ENCODE results near the gene MTARC2.

DNA sequence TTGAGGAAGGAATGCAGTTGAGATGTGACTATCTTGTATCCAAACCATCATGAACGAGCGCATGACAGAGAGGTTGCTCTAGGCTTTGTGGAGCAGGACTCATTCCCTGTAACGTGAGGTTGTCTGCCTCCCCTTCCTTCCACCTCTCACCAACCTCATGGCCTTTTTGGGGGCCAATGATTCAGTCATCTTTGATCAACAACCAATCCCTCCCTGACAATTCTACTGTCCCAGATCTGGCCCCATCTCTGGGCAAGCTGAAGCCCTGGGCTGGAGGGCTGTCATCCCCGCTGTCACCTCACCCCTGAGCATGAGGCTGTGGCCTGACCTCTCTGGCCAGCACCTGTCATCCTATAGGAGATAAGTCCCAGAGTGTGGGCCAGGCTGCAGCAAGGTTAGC lies 58.3 kb downstream of the MTARC2 start:
- TF ChIP-seq CTCF (IDR thresholded peaks at IDR 0.05) (no peak), ESRRA (IDR thresholded peaks at IDR 0.05; ENCODE audit: borderline replicate concordance, low read length) (no peak), MAX (IDR thresholded peaks at IDR 0.05) (no peak), RFX5 (IDR thresholded peaks at IDR 0.05) (no peak), EP300 (IDR thresholded peaks at IDR 0.05) (no peak), REST (IDR thresholded peaks at IDR 0.05) (no peak), POLR2A (IDR thresholded peaks at IDR 0.05; ENCODE audit: low read length) (no peak), PBX3 (IDR thresholded peaks at IDR 0.05) (no peak)
